ENCODE measurements around the gene C3orf20.

DNA sequence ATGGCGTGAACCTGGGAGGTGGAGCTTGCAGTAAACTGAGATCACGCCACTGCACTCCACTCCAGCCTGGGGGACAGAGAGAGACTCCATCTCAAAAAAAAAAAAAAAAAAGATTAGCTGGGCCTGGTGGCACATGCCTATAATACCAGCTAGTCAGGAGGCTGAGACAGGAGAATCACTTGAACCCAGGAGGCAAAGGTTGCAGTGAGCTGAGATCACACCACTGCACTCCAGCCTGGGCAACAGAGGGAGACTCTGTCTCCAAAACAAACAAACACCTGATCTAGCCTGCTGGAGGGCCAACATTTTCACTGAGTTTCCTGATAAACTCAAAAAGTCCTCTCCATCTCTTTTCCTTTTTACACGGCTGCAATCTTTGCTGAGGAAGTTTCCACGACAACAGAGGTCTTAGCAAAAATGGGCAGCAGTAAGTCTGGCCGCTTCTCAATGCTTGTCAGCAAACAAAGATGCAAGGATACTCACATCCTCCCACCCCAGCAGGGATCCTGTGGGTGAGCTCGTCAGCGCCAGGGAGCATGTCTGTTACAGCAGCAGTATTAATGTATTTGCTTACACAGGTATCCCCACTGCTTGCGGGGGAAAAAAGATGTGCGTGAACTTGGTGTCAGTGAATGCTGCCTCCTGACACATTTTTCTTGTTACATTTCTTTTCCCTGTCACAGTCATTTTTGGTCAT lies 44.4 kb upstream of the C3orf20 start:
- TF ChIP-seq, protein P1, sequence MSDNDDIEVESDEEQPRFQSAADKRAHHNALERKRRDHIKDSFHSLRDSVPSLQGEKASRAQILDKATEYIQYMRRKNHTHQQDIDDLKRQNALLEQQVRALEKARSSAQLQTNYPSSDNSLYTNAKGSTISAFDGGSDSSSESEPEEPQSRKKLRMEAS (IDR thresholded peaks at IDR 0.05; ENCODE audit: low read depth, low read length), result no peak
- TF ChIP-seq, protein P2, sequence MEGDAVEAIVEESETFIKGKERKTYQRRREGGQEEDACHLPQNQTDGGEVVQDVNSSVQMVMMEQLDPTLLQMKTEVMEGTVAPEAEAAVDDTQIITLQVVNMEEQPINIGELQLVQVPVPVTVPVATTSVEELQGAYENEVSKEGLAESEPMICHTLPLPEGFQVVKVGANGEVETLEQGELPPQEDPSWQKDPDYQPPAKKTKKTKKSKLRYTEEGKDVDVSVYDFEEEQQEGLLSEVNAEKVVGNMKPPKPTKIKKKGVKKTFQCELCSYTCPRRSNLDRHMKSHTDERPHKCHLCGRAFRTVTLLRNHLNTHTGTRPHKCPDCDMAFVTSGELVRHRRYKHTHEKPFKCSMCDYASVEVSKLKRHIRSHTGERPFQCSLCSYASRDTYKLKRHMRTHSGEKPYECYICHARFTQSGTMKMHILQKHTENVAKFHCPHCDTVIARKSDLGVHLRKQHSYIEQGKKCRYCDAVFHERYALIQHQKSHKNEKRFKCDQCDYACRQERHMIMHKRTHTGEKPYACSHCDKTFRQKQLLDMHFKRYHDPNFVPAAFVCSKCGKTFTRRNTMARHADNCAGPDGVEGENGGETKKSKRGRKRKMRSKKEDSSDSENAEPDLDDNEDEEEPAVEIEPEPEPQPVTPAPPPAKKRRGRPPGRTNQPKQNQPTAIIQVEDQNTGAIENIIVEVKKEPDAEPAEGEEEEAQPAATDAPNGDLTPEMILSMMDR (IDR thresholded peaks at IDR 0.05; ENCODE audit: low read depth, low read length), result no peak
